Urinary bladder (tissue), 4 donors: ENCODE results near the gene BIRC6. TPM values are rescaled to one million over a fixed set of nuclear protein-coding genes. Genes with fewer than 3 reads are reported as not detected.
"Not testable (repeated sequence)": the region's sequence is repeated elsewhere in the genome, so short reads cannot be mapped to it uniquely, and the experiment has no call there.

Source experiments
- DNase-seq: peaks from one replicate; pipeline ENCODE4 v3.0.0-alpha.2; 2015; ENCODE audit errors: extremely low spot score
- H3K27ac ChIP-seq: one replicate; pipeline ENCODE4 v1.5.1; 2013; ENCODE audit warnings: low read depth, mild to moderate bottlenecking, moderate library complexity
- H3K36me3 ChIP-seq: one replicate; pipeline ENCODE4 v1.6.1; 2013; ENCODE audit warnings: mild to moderate bottlenecking, moderate library complexity; ENCODE audit not compliant: insufficient read depth
- H3K4me1 ChIP-seq: one replicate; pipeline ENCODE4 v1.6.1; 2013; ENCODE audit warnings: mild to moderate bottlenecking, moderate library complexity; ENCODE audit not compliant: insufficient read depth
- H3K4me3 ChIP-seq: one replicate; pipeline ENCODE4 v1.5.1; 2013; ENCODE audit warnings: low read depth, low read length
- WGBS: extraction: QIAGEN DNeasy Blood & Tissue Kit; methylation state at CpG from one replicate; pipeline ENCODE4 v1.1.7; 2013; 5-methylcytosine and 5-hydroxymethylcytosine counted together
- polyA plus RNA-seq: library from polyadenylated mRNA; stranded (reverse); fragments of 200-250 nt; gene quantifications from one replicate; pipeline ENCODE4 v1.2.3, GENCODE V29; 2013
- total RNA-seq: library from RNA; depleted of rRNA; stranded (reverse); fragments of >200 nt; gene quantifications from one replicate; pipeline ENCODE4 v1.2.3, GENCODE V29; 2014
- donor health status: healthy with polysubstance abuse.
- donor health status: healthy.

Gene BIRC6
- total and polyA plus RNA-seq, 2 donors, result 26.7 to 318 TPM

GRCh38 chr2:32514946-32515345 is 158.1 kb downstream of the BIRC6 start:
- WGBS, result 95% methylated on average over 2 of the region's 2 CpGs
- DNase-seq, result no peak
- H3K36me3 ChIP-seq, result peaks cover 11% of the 10 kb centered on the region
- H3K4me3 ChIP-seq, result no peak overlapping the region
- H3K4me1 ChIP-seq, result no peaks in the 10 kb centered on the region
- no peak overlapping the region for H3K27ac ChIP-seq

GRCh38 chr2:32516567-32516966 is 159.7 kb downstream of the BIRC6 start:
- Histone ChIP-seq H3K27ac (no peak overlapping the region), H3K4me3 (no peak overlapping the region), H3K4me1 (no peaks in the 10 kb centered on the region), H3K36me3 (peaks cover 11% of the 10 kb centered on the region)
- 79% methylated on average over 1 of the region's 1 CpG for WGBS
- no peak for DNase-seq

DNA sequence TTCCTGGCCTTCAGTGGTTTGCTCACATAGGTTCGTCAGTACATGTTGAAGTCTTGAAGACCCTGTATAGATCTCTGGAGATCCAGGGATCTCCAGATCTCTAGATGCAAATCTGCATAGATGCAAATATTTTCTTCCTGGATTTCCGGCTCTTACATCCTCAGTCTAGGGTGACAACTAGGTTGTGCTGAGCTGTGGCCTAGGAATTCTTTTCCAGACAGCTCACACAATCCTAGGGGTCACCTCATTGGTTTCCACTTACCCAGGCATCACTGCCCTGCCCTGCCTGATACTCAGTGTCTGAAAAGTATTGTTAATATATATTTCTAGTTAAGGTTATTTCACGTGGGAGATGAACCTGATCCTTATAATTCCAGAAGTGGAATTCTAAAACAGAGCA is 165.9 kb downstream of the BIRC6 start:
- 92% methylated on average over 3 of the region's 3 CpGs for WGBS
- no peak for DNase-seq
- Histone ChIP-seq H3K4me3 (no peak overlapping the region), H3K27ac (no peak overlapping the region), H3K4me1 (no peaks in the 10 kb centered on the region), H3K36me3 (peaks cover 3% of the 10 kb centered on the region)

DNA sequence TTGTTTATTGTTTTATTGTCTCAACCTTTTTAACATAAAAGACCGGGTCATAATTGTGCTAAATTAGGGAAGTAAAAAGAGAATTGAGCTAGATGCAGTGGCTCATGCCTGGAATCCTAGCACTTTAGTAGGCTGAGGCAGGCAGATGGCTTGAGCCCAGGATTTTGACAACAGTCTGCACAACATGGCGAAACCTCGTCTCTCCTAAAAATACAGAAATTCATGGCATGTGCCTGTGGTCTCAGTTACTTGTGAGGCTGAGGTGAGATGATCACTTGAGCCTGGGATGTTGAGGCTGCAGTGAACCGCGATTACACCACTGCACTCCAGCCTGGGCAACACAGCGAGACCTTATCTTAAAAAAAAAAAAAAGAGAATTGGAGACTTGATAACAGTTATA is 166.9 kb downstream of the BIRC6 start:
- H3K4me1 ChIP-seq, result no peaks in the 10 kb centered on the region

GRCh38 chr2:32532341-32532740 is 175.5 kb downstream of the BIRC6 start:
- 90% methylated on average over 2 of the region's 2 CpGs for WGBS
- H3K4me3 ChIP-seq, result no peak overlapping the region
- peaks cover 4% of the 10 kb centered on the region for H3K36me3 ChIP-seq
- no peak overlapping the region for H3K27ac ChIP-seq
- DNase-seq, result no peak
- H3K4me1 ChIP-seq, result peaks cover 1% of the 10 kb centered on the region

More for the DNA sequence above, 166.9 kb downstream of the BIRC6 start:
- WGBS, result 87% methylated on average over 6 of the region's 6 CpGs
- Histone ChIP-seq H3K36me3 (peaks cover 4% of the 10 kb centered on the region), H3K4me3 (no peak overlapping the region), H3K27ac (no peak overlapping the region)
- no peak for DNase-seq

GRCh38 chr2:32532961-32533360 is 176.1 kb downstream of the BIRC6 start:
- Histone ChIP-seq H3K36me3 (peaks cover 2% of the 10 kb centered on the region), H3K27ac (no peak overlapping the region), H3K4me3 (no peak overlapping the region), H3K4me1 (peaks cover 1% of the 10 kb centered on the region)
- no peak for DNase-seq
- 80% methylated on average over 1 of the region's 1 CpG for WGBS

GRCh38 chr2:32534831-32535230 is 178.0 kb downstream of the BIRC6 start:
- no peak overlapping the region for H3K4me3 ChIP-seq
- H3K36me3 ChIP-seq, result peaks cover 3% of the 10 kb centered on the region
- 90% methylated on average over 3 of the region's 3 CpGs for WGBS
- DNase-seq, result no peak
- H3K4me1 ChIP-seq, result no peaks in the 10 kb centered on the region
- no peak overlapping the region for H3K27ac ChIP-seq

DNA sequence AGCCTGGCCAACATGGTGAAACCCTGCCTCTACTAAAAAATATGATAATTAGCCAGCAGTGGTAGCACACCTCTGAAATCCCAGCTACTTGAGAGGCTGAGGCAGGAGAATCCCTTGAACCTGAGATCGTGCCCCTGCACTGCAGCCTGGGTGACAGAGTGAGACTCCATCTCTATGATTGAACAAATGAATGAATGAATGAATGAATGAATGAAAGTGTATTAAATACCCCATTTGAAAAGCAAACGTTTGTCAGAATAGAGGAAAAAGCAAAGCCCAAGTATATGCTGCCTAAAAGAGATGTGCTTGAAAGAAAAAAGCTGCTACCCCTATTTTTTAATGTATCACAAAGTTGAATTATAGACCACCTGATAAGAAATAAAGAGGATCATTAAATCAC is 181.9 kb downstream of the BIRC6 start:
- H3K27ac ChIP-seq, result no peak overlapping the region

GRCh38 chr2:32552483-32552882 is 195.7 kb downstream of the BIRC6 start:
- not testable (repeated sequence) for H3K4me1 ChIP-seq, H3K27ac ChIP-seq, H3K4me3 ChIP-seq, H3K36me3 ChIP-seq, DNase-seq
- WGBS, result 89% methylated on average over 3 of the region's 3 CpGs

More for the DNA sequence above, 181.9 kb downstream of the BIRC6 start:
- no peak for DNase-seq
- Histone ChIP-seq H3K4me1 (no peaks in the 10 kb centered on the region), H3K4me3 (no peak overlapping the region), H3K36me3 (peaks cover 1% of the 10 kb centered on the region)
- 92% methylated on average over 2 of the region's 2 CpGs for WGBS

DNA sequence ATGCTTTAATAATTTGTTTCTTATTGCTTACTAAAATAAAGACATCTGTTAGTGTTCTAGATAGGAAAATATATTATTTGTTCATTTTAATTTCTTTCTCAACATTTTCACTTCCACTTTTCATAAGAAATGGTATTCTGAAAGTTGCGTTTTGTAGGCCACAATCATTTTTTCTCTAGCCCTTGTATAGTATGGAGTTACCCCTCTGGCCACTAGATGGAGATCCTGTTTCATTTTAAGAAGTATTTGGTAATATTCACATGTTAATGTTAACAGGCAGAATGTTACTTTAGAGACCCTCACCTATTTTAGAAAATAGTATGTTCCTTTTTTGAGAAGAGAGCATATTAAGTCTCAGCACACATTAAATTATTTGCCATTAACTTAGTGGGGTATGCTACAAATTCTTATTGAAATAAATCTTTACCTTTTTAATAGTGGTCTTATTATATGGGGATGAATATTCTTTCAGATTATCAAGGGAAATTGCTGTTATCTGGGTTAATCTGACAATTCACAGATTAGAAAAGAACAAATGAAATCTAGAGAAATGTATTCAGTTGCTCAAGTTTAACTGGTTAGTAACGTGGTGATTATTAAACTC is 197.1 kb downstream of the BIRC6 start:
- DNase-seq, result no peak
- Histone ChIP-seq H3K27ac (no peak overlapping the region), H3K36me3 (no peaks in the 10 kb centered on the region), H3K4me3 (no peak overlapping the region), H3K4me1 (no peaks in the 10 kb centered on the region)
- WGBS, result 71% methylated on average over 2 of the region's 2 CpGs

DNA sequence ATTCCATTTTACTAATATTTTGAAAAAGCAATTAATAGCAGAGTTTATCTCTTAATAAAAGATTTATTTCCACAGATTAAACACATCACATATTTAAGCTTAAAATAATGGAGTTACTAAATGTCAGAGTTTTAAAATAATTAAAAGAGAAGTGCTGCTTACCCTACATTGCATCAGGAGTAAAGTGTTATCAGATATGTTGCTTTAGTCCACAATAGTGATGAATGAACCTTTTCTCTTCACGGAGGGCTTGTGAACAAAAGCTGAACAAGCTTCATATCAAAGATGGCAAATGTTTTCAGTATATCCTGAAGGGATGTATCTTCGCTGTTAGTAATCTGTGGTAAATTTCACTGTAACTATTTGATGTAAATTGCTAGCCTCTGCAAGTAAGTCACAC is 201.7 kb downstream of the BIRC6 start:
- DNase-seq, result no peak
- H3K36me3 ChIP-seq, result no peaks in the 10 kb centered on the region
- WGBS, result 72% methylated on average over 2 of the region's 2 CpGs
- H3K4me3 ChIP-seq, result no peak overlapping the region
- H3K27ac ChIP-seq, result no peak overlapping the region
- H3K4me1 ChIP-seq, result no peaks in the 10 kb centered on the region

- Histone ChIP-seq H3K4me1 (no peaks in the 10 kb centered on the region), H3K36me3 (no peaks in the 10 kb centered on the region), H3K27ac (no peak overlapping the region), H3K4me3 (no peak overlapping the region)
- WGBS, result 59% methylated on average over 3 of the region's 3 CpGs
- no peak for DNase-seq
Measured at GRCh38 chr2:32559136-32559535, 202.3 kb downstream of the BIRC6 start.

GRCh38 chr2:32562906-32563305 is 206.1 kb downstream of the BIRC6 start:
- peaks cover 4% of the 10 kb centered on the region for H3K36me3 ChIP-seq
- H3K4me3 ChIP-seq, result no peak overlapping the region
- H3K4me1 ChIP-seq, result no peaks in the 10 kb centered on the region
- 94% methylated on average over 4 of the region's 4 CpGs for WGBS
- no peak for DNase-seq
- H3K27ac ChIP-seq, result no peak overlapping the region

DNA sequence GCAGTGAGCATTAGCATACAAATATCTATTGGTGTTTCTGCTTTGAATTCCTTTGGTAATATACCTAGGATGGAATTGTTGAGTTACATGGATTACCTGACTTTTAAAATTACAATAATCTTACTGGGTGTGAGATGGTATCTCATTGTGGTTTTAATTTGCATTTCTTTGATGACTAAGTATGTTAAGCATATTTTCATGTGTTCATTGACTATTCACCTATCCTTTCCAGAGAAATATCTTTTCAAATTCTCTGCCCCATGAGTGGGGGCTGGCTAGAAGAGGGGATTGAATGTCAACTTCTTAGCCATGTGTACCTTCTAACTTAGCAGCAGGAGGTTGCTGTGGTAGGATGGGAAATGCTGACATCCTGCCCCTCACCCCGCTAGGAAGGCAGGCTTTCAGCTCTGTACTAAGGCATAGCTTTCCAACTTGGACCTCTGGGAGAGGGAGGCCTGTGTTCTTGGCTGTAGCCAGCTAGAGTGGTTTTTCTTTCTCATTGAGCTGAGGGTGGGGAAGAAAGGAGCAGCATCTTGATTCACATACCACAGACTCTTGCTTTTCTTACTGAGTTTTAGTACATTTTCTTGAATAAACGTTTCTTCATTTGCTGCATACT is 207.7 kb downstream of the BIRC6 start:
- no peak overlapping the region for H3K27ac ChIP-seq
- DNase-seq, result no peak
- no peak overlapping the region for H3K4me3 ChIP-seq
- WGBS, result 76% methylated on average over 2 of the region's 2 CpGs
- H3K36me3 ChIP-seq, result peaks cover 8% of the 10 kb centered on the region
- no peaks in the 10 kb centered on the region for H3K4me1 ChIP-seq
